GM19025 (cell line): Measurements from ENCODE around the gene FHL5.
"Not testable (repeated sequence)": the region's sequence is repeated elsewhere in the genome, so short reads cannot be mapped to it uniquely, and the experiment has no call there.

Experiments used
- ATAC-seq: cut with Tn5 transposase; IDR thresholded peaks from one replicate; pipeline ENCODE4 v1.9.1; 2021; ENCODE audit warnings: mild to moderate bottlenecking, low read depth, moderate library complexity; ENCODE audit not compliant: unreplicated experiment

Gene FHL5

GRCh38 chr6:96562886-96563285 is at the start of gene FHL5:
FHL5 (plus strand) TSS chr6:96563128; CDS start chr6:96603614, 40,486 bp downstream.
- no peak for ATAC-seq

DNA sequence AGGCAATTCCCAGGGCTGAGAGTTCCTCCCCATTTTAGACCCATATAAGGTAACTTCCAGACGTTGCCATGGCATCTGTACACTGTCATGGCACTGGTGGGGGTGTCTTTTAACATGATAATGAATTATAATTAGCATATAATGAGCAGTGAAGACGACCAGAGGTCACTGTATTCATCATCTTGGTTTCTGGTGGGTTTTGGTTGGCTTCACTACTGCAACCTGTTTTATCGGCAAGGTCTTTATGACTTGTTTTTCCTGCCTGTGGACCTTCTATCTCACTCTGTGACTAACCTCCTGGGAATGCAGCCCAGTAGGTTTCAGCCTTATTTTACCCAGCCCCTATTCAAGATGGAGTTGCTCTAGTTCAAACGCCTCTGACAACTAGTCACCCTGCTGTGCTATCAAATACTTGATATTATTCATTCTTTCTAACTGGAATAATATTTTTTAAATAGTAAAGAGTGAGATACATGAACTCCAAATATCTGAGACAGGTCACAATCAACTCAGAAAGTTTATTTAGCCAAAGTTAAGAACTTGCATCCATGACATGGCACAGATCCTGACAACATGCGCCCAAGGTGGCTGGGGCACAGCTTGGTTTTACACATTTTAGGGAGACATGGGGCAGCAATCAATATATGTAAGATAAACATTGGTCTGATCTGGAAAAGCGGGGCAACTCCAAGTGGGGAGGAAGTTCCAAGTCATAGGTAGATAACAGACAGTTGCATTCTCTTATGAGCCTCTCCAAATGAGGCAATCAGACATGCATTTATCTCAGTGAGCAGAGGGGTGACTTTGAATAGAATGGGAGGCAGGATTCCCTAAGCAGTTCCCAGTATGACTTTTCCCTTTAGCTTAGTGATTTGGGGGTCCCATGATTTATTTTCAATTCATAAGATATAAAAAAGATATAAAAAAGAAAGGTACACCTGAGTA is 42.5 kb upstream of the FHL5 start:
- no peak for ATAC-seq

- ATAC-seq, result peak; percentile 7
Observed at GRCh38 chr6:96521306-96521643, 41.7 kb upstream of the FHL5 start.

DNA sequence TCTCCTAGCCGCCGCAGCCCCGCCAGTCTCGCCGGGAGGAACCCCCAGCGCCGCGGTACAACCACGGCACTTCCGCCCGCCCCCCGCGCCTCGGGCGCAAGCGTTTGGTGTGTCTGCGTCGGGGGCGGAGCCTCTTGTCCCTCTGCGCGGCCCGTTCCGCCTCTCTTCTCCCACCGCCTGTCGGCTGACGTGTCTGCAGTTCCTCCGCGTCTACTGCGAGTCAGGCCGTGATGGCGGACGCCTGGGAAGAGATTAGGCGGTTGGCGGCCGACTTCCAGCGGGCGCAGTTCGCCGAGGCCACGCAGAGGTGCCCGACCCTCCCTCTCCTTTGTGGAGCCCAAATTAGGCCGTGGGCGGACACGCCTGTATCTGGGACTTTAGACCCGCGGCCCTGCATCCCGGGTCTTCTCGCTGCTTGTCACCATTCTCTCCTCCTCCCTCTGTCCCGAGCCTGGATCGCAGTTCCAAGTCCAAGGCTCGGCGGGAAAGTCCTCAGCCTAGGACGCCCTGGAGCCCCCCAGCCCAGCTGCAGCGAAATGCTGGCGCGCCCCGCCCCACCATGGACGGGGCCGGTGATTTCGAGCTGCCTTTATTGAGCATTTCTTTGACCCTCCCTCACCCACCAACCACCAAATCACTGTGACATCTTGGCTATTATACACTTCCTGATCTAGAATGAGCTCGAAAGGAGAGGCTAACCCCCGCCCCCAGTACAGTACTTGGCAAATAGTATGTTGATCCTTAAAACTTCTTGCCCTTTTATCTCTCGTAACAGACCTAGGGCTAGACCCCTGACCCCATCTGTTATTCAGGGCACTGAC is 41.1 kb upstream of the FHL5 start, which contains the start of gene UFL1:
TSS of gene UFL1 (plus strand) at position 163 of the 821 bp plus-strand sequence. CDS start at position 231, 68 bp downstream.
- peak; percentile 97 for ATAC-seq

- ATAC-seq, result peak; percentile 16
Observed at GRCh38 chr6:96522465-96523009, 40.4 kb upstream of the FHL5 start.

DNA sequence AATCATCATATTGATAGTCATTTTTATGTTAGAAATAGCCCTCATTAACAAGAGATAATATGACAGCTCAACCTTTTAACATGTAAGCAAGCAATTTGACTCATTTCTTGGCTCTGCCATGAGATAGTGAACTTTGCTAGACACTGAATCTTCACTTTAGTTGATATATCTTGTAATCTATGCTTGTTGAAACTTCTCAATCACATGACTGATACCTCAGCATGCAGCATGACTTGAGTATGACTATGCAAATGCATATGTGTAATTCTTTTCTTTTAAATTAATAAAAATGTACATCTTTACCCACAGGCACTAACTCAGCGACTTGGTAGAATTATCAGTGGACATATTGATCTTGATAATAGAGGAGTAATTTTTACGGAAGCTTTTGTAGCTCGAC is 34.7 kb upstream of the FHL5 start:
- ATAC-seq, result no peak

- no peak for ATAC-seq
Observed at GRCh38 chr6:96532399-96532798, 30.5 kb upstream of the FHL5 start.

DNA sequence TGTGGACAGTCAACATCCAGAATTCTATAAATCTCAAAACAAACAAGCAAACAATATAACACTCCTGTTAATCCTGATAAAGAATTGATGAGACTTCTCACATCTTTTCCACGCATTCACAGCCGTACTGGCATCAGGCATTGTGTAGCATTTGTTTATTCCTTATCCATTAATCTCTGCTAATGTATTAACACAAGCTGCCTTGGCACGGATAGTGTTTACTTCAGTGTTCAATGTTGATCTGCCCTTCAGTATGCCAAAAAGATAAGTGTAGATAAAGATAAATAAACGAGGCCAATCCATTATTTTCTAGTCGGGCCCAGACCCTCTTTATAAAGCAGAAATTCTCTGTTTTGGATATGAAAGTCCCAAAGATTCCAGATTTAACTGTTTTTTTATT is 25.2 kb upstream of the FHL5 start:
- no peak for ATAC-seq

- ATAC-seq, result no peak
Observed at GRCh38 chr6:96542702-96543101, 20.2 kb upstream of the FHL5 start.

- ATAC-seq, result no peak
Observed at GRCh38 chr6:96545882-96546281, 17.0 kb upstream of the FHL5 start.

DNA sequence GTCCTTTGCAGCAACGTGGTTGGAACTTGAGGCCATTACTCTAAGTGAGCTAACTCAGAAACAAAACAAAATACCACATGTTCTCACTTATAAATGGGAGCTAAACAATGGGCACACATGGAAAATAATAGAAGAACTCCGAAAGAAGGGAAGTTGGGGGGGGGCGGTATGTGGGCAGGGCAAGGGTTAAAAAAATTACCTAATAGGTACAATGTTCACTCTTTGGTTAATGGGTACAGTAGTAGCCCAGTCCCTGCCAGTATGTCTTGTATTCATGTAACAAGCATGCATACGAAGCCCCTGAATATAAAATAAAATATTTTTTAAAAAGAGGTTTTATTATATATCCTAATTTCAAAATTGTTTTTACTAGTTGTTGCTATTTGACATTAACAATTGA is 15.3 kb upstream of the FHL5 start:
- ATAC-seq, result no peak

- no peak for ATAC-seq
Observed at GRCh38 chr6:96554558-96554957, 8.4 kb upstream of the FHL5 start.

DNA sequence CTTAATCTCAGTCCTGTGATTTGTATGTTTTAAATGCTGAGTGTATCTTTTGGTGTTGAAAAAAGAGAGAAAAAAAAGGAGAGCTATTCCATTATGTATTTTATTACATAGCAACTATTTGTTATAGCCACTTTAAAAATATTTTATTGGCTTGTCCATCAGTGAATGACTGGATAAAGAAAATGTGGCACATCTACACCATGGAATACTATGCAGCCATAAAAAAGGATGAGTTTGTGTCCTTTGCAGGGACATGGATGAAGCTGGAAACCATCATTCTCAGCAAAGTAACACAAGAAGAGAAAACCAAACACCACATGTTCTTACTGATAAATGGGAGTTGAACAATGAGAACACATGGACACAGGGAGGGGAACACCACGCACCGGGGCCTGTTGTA is 3.2 kb upstream of the FHL5 start:
- not testable (repeated sequence) for ATAC-seq

- no peak for ATAC-seq
Observed at GRCh38 chr6:96563853-96564252, 925 bp downstream of the FHL5 start.

- ATAC-seq, result no peak
Observed at GRCh38 chr6:96570053-96570452, 7.1 kb downstream of the FHL5 start.

GRCh38 chr6:96571551-96571950 is 8.6 kb downstream of the FHL5 start:
- no peak for ATAC-seq

DNA sequence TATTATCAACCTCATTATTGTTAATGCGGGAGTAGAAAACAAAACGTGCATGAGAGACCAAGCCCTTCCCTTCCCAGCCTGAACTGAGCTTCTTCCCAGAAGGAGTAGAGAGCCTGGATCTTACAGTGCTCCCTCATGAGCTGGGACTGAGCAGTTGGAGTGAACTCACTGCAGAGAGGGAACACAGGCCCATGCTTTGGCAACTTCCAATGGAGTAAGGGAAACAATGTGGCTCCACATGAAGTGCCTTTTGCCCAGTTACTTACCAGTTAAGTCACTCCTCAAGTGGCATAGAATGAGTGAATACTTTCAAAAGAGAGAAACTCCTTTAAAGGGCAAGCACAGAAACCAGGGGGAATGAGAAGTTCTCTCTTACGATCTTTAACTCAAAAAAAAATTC is 12.4 kb downstream of the FHL5 start:
- ATAC-seq, result no peak

- ATAC-seq, result no peak
Observed at GRCh38 chr6:96576221-96576620, 13.3 kb downstream of the FHL5 start.

GRCh38 chr6:96582021-96582420 is 19.1 kb downstream of the FHL5 start:
- ATAC-seq, result no peak

GRCh38 chr6:96582436-96582835 is 19.5 kb downstream of the FHL5 start:
- ATAC-seq, result no peak

DNA sequence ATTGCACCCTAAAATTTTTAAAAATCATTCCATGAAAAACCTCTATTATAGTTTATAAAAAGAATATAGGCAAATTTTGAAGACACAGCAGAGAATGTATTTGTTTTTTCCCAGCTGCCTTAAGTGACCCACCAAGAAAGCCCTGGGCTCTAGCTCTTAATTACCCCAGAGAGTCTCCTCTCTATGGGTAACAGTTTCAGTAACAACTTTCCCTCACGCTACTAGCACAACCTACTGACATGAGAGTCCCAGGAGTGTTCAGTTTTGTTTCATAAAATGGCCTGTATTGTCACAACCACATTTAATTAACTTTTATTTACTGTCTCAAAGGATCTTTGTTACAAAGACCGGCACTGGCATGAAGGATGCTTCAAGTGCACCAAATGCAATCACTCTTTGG is 41.5 kb downstream of the FHL5 start:
- no peak for ATAC-seq
